Right renal pelvis (tissue), 4 donors: ENCODE results near the gene HSPA1A. TPM values are rescaled to one million over a fixed set of nuclear protein-coding genes. Genes with fewer than 3 reads are reported as not detected.

ENCODE experiments used
- DNase-seq, 4 donors: peaks; one replicate each; pipeline ENCODE4 v3.0.0-alpha.2; 2013; ENCODE audit warnings: low read depth in 4 of 4, low spot score in 3 of 4, missing footprints in 1 of 4
- polyA plus RNA-seq, 4 donors: library from polyadenylated mRNA; unstranded; fragments of 120-200 nt; gene quantifications; one replicate each; pipeline ENCODE4 v1.2.1, GENCODE V29; 2013; ENCODE audit not compliant: insufficient read length in 4 of 4

HSPA1A gene
- 100 to 1,000 TPM in 2 of 4 donors, 10 to 100 TPM in 2; 93.4 to 143 (median 105) TPM for polyA plus RNA-seq

DNA sequence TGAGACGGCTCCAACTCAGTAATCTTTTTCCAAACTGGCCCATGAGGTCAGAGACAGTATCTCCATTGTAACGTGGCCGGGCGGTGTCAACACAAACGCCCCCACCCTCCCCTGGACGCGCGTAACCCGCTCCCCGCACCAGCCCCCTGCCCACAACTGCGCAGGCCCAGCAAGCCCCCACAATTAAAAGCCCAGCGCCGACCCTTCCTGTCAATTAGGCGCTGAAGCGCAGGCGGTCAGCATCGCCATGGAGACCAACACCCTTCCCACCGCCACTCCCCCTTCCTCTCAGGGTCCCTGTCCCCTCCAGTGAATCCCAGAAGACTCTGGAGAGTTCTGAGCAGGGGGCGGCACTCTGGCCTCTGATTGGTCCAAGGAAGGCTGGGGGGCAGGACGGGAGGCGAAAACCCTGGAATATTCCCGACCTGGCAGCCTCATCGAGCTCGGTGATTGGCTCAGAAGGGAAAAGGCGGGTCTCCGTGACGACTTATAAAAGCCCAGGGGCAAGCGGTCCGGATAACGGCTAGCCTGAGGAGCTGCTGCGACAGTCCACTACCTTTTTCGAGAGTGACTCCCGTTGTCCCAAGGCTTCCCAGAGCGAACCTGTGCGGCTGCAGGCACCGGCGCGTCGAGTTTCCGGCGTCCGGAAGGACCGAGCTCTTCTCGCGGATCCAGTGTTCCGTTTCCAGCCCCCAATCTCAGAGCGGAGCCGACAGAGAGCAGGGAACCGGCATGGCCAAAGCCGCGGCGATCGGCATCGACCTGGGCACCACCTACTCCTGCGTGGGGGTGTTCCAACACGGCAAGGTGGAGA lies at the start of gene HSPA1A, which contains the start of gene HSPA1L:
Gene HSPA1A, plus strand, starts transcription at position 519 of the 814 bp plus-strand sequence. Its CDS starts 214 bp downstream, at position 733.
Gene HSPA1L, minus strand, starts transcription at position 259 of the 814 bp plus-strand sequence. CDS start 3,311 bp downstream, outside the sequence.
- peak; percentile 92 to 97 (median 94) for DNase-seq

DNA sequence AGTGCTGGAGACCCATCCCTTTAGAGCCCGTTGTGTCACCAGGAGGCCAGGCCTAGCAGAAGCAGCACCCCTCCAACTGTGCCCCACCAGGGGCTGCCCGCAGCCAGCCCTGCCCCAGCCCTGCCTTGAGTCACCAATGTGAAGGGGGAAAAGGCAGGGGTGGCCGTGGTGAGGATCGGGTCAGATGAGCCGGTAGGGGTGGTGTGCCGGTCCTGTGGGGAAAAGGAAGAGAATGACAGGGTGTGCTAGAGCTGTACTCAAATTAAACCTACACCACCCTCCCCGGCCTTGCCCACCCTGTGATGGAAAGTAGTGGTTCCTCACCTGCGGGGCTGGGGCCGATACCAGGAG lies 49.8 kb upstream of the HSPA1A start:
- DNase-seq, result no peak

DNA sequence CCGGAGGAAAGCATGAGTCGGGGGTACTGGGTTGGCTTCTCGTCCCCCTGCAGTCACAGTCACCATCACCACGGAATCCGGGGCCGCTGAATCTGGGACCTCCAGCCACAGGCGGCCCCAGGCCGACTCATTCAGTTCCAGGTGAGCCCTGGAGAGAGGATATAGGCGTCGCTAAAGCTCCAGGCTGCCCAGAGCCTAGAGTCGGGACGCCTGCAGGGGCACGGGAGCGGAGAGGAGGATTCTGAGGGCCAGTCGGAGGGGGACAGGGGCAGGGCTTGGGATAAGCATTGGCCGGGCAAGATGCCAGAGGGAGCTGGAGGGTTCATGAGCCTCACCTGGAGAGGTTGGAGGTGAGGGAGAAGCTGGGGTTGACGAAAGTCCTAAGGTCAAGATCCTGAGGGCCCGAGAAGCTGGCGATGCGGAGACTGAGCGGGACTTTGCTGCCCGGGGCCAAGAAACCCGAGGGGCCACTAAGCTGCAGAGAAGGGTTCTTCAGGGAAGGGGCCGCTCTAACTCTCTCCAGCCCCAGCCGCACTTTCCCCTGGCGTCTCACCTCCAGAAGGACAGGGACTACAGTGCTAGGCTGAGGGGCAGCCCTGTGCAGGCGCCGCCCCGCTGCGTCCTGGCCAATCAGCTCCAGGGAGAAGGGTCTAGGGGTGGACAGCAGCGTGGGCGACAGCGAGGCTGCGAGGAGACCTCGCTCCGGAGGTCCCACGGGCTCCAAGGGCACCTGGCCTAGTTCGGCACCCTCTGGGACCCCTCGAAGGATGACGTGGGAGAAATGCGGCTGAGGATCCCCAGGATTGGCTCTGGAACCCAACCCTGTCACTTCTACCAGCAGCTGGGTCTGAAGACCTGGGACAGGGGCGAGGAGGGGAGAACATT lies 49.2 kb upstream of the HSPA1A start:
- DNase-seq, result no peak

DNA sequence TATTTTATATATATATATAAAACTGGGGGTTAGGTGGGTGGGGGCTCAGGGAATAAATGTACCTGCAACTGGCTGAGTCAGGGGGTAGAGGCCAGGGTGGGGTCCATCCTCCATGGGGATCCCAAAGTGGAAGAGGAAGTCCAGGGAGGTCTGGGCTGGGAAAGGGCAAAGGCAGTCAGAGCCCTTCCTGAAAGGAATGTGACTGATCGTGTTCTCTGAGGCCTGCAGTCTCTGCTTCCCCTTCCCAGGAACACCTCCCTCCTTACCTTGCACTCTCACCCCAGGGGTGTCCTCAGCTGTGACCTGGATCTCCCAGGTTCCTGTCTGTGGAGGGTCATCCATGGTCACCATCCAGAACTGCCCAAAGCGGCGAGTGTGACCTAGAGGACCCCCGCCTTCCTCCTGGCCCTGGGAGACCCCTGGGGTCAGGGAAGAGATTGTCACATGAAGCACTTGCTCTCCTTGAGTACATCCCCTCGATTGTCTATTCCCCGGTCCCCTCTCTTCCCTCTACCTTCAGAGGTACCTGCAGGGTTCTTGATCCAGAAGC lies 48.2 kb upstream of the HSPA1A start:
- DNase-seq, result no peak

DNA sequence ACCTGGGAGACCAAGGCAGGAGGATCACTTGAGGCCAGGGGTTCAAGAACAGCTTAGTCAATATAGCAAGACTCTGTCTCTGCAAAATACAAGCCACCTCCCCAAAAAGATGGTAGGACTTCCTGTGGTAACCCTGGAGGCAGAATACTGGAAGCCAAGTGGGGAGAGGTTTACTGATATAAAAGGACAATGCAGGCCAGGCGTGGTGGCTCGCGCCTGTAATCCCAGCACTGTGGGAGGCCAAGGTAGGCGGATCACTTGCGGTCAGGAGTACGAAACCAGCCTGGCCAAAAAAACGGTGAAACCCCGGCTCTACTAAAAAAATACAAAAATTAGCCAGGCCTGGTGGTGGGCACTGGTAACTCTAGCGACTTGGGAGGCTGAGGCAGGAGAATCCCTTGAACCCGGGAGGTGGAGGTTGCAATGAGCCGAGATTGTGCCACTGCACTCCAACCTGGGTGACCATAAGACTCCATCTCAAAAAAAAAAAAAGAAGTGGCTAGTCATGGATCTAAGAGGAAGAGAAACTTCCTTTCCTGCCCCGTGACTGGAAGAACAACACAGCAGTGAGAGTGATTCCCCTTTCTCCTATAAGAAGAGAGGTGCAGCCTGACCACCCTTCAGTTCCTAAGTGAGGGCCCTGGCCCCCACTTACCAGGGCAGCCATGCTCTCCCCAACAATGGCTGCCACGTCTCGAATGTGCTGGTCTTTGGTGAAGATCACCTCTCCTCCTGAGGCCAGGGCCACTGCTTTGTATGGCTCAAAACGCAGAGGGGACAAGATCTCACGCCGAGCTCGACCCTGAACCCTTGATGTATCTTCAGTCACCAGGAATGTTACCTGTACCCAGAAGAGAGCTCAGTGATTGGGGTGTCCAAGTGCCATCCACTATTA lies 46.7 kb upstream of the HSPA1A start:
- no peak for DNase-seq

DNA sequence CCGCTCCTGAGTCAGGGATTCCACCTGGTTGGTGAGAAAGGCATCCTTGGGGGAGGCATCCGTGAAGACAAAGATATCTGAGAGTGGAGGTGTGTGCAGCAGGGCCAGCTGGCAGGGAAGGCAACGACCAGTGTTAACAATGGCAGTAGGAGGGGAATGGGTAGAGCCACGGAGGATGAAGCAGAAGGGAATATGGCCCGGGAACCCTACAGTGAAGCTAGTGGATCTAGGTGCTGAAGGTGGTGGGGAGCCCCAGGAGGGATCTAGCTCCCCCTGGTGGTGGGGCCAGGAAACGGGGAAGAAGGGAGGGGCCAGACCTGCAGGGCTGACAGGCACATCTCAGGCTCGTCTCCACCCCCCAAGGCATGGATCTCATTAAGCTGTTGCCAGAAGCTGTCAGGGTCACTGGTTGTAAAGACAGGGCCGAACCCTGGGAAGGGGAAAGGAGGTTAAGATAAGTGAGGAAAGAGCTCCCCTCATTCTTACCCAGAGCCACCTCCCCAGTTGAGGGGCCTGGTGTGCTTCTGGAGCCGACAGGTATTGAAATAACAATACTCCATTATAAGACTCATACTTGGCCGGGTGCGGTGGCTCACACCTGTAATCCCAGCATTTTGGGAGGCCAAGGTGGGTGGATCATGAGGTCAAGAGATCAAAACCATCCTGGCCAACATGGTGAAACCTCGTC lies 45.5 kb upstream of the HSPA1A start:
- no peak for DNase-seq

DNA sequence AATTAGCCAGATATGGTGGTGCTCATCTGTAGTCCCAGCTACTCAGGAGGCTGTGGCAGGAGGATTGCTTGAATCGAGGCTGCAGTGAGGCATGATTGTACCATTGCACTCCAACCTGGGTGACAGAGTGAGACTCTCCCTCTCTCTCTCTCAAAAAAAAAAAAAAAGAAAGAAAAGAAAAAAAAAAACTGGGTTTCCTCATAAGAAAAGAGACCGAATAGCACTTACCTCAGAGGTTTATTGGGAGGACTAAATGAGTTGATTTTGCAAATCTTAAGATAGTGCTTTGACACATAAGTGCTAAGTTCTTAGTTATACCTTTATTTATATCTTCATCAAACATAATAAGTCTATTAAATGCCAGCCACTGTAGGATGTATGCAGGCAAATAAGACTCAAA lies 44.5 kb upstream of the HSPA1A start:
- DNase-seq, result no peak

DNA sequence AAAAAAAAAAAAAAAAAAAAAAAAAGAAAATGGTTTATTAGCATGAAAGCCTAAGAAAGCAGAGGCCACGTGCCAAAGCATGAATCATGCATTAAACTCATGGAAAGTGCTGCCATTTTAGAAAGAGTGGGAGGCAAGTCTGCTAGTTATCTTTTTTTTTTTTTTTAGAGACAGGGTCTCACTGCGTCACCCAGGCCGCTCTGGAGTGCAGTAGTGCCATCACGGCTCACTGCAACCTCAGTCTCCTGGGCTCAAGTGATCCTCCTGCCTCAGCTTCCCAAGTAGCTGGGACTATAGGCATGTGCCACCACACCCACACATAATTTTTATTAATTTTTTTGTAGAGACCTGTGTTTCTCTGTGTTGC lies 43.4 kb upstream of the HSPA1A start:
- no peak for DNase-seq

DNA sequence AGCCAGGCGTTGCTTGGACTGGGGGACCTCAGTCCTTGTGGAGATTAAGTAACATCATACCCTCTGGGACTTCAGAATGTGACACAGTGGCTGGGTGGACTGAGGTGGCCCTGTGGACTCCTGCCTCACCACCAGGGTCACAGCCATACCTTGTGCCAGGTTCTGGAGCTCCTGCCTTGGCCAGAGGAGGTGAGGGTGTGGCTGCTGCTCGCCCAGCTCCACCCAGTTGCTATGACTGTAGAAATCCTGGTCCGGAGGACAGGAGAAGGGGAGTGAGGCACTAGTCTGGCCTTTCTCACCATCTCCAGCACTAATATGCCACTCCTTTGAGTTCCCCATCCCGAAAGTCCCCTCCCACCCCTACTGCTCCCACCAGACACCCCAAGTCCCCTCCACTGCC lies 40.2 kb upstream of the HSPA1A start:
- no peak for DNase-seq

DNA sequence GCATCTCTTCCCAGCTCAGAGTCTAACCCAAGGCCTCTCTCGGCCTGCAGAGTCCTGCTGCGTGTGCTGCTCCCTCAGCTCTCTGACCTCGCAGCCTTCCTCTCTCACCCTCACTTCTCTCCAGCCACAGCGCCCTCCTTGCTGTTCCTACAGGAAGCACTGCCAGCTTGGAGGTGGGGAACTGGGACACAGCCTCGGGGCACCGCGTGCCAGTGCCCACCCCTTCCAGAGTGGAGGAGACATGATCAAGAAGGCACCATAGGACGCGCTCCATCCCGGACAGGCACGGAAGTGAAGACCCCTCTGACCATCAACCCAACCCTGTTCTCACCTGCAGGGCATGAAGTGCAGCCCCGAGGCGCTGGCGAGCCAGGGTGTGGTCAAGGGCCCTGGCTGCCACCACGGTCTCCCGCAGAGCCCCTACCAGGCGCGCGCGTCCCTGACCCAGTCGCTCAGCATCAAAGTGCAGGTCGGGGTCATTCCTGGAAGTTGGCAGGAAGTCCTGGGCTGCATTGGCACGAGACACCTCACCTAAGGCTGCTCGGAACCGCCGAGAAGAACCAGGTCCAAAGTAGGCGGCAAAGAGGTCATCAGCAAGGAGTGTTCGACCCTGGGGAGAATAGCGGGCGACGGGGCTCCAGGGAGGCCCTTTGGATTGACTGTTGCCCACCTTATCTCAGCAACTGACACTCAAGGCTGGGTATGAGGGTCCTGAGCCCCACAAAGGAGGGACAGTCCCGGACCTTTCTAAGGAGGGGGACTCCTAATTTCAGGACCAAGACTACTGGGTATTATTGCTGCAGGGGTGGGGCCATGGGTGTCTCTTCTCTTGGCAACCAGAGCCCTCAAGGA lies 39.5 kb upstream of the HSPA1A start:
- DNase-seq, result no peak

DNA sequence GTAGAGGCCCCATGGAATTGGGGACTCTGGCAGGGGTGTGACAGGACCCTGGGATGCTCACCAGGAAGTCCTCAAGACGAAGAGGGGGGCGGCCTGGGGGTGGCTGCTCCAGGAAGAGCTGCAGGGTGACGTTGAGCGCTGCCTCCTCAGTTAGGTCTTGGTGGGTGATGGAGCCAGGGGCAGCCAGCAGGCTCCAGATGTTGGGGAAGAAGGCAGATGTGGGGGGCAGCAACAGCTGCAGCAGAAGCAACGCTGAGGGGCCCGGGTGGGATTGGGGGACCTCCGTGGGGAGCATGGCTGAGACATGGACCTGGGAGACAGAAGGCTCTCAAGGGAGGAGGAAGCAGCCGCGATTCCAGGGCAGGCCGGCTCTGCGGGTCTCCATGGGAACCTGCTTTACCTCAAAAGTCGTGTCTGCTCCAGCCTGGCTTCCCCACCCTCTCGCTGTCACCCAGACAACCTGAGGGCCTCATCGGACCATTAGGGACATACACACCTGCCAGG lies 38.8 kb upstream of the HSPA1A start:
- no peak for DNase-seq

DNA sequence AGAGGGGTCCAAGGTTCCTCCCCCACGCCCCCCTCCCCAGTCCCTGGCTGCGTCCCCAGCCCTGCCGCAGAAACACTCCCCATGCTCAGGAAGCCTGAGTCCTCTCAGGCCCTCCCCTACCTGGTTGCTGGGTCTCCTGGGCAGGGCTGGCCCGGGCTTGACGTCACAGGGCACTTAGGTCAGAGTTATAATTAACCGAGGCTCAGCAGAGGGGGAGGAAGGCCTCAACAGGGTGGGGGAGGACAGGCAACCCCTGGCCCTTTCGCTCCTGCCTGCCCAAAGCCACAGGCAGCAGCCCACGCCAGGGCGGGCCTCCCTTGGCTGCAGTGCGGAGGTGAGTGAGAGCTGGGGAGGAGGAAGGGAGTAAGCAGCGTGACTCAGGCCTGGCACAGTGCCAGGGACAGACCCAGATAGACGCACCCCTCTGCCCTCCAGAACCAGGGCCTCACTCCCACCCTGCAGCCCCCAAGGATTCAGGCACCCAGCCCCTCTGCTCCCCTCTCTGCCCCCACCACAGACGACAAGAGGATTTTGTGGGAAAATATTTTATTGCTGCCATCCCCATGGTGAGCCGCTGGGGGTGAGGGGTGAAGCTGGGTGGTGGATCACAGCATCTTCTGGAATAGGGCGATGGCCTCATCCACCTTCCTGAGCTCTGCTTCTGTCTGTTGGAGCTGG lies 38.2 kb upstream of the HSPA1A start, which contains the start of gene VWA7:
Gene VWA7, minus strand, starts transcription at position 340 of the 678 bp plus-strand sequence. CDS start 549 bp downstream, outside the sequence.
- DNase-seq, result peak; percentile 67 to 85 (median 71)

DNA sequence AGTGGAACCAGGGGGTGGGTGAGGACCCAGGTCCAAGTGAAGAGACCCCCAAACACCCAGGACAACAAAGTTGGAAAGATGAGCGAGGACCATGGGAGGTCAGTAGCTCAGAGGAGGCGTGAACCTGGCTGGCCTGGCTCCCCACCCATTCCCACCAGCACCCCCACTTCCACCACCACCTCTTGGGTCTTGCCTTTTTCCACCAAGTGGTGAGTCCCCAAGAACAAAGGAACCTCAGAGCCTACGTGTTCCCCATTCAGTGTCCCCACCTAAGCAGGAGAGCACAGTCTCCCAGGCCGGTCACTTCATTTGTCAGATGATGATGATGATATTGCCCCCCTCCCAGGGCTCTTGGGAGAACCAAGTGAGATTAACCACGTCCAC lies 37.7 kb upstream of the HSPA1A start:
- no peak for DNase-seq

DNA sequence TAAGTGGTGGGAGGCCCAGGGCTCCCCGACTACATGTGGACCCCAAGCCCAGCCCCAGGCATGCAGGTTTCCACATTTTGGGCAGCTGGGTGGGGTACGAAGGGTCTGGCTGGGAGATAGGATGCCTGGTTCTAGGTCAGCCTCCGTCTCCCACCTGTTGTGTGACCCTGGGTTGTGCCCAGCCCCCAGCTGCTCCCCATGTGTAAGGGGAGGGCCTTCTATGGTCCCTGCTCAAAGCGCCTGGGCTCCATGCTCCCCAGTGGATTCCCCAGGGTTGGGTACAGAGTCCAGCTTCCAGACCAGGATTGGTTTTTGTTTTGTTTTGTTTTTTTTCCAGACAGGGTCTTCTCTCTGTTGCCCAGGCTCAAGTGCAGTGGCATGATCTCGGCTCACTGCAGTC lies 37.1 kb upstream of the HSPA1A start:
- DNase-seq, result no peak

DNA sequence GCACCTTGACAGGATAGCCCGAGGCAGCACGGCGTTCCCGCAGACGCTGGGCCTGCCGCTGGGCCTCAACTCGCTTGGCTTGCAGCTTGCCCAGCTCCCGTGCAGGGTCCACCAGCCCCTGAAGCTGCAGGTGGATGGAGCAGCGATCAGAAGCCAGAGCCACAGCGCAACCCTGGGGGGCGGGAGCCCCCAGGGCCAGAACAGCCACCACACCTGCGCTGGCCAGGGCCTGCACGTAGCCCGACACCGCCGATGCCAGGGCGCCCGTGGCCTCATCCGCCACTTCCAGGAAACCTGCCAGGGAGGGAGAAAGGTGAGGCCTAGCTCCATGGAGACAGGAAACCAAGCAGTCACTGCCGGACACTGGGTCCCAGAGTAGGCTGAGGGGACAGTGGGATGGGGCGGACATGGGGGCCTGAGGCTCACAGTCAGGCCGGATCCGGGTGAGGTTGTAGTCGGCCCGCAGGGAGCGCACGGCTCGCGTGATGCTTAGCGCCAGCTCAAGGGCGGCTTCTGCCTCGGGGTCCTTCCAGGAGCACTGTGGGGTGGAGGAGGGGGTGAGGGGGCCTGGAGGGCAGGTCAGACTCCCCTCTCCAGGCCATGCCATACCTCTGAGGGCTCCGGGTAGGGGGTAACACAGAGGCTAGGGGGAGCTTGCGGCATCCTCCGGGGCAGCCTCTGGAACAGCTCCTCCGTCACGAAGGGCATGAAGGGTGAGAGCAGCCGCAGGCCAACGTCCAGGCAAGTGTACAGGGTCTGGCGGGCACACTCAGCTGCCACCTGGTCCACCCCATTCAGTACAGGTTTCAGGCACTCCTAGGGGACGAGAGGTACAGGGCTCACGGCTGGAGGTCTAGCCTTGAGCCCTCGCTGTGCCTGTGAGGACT lies 36.1 kb upstream of the HSPA1A start:
- DNase-seq, result no peak

DNA sequence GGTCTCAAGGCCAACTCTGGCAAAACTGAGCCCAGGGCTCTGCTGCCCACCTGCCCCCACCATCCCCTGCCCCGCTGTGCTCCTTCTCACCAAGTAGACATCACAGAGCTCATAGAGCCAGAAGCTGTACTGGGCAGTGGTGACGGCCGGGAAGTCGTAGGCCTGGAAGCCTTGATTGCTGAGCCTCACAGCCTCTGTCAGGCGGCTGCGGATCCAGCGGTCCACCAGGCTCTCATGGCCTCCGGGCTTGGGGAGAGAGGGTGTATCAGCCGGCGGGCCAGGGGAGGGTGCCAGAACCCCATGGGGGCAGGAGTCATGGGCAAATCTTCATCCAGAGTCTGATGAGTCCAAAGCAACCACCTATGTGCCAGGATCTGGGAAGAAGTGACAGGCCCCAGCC lies 35.4 kb upstream of the HSPA1A start:
- DNase-seq, result no peak
